HUES48 (cell line): Measurements from ENCODE around the gene CLIP1.
"Not testable (repeated sequence)": the region's sequence is repeated elsewhere in the genome, so short reads cannot be mapped to it uniquely, and the experiment has no call there.

Experiments used
- H3K27ac ChIP-seq: one replicate; pipeline ENCODE4 v1.7.0; 2013; ENCODE audit warnings: low read depth, low read length, inconsistent platforms
- H3K27me3 ChIP-seq: 2 replicates; pipeline ENCODE4 v1.6.1; 2013; ENCODE audit warnings: mild to moderate bottlenecking, low read length; ENCODE audit not compliant: control insufficient read depth, insufficient read depth
- H3K36me3 ChIP-seq: 2 replicates; pipeline ENCODE4 v1.6.1; 2013; ENCODE audit warnings: low read length; ENCODE audit not compliant: control insufficient read depth, insufficient read depth
- H3K4me1 ChIP-seq: 2 replicates; pipeline ENCODE4 v1.6.1; 2013; ENCODE audit warnings: mild to moderate bottlenecking, low read length; ENCODE audit not compliant: control insufficient read depth, insufficient read depth
- H3K4me3 ChIP-seq: 2 replicates; pipeline ENCODE4 v1.5.1; 2013; ENCODE audit warnings: mild to moderate bottlenecking, low read depth, low read length
- H3K9ac ChIP-seq: 2 replicates; pipeline ENCODE4 v1.6.1; 2013; ENCODE audit warnings: mild to moderate bottlenecking, low read depth, low read length, moderate library complexity
- H3K9me3 ChIP-seq: 2 replicates; pipeline ENCODE4 v1.6.1; 2013; ENCODE audit warnings: low read length; ENCODE audit not compliant: control insufficient read depth, insufficient read depth

CLIP1 gene

GRCh38 chr12:122421821-122422729 lies at the start of gene CLIP1:
TSS of gene CLIP1 (minus strand) at chr12:122422669. CDS start at chr12:122380452, 42,217 bp downstream.
- Histone ChIP-seq H3K9me3 (no peaks in the 10 kb centered on the region), H3K4me3 (peak within 1 kb of the TSS; percentile 77), H3K4me1 (peaks cover 12% of the 10 kb centered on the region), H3K27me3 (no peaks in the 10 kb centered on the region), H3K36me3 (no peaks in the 10 kb centered on the region), H3K9ac (peak within 1 kb of the TSS; percentile 78), H3K27ac (peak within 1 kb of the TSS; percentile 94)

GRCh38 chr12:122471324-122472226 lies 49.1 kb upstream of the CLIP1 start:
- Histone ChIP-seq H3K9ac (no peak overlapping the region), H3K36me3 (peaks cover 49% of the 10 kb centered on the region), H3K27ac (no peak overlapping the region), H3K4me1 (no peaks in the 10 kb centered on the region), H3K27me3 (no peaks in the 10 kb centered on the region), H3K4me3 (no peak overlapping the region), H3K9me3 (no peaks in the 10 kb centered on the region)

DNA sequence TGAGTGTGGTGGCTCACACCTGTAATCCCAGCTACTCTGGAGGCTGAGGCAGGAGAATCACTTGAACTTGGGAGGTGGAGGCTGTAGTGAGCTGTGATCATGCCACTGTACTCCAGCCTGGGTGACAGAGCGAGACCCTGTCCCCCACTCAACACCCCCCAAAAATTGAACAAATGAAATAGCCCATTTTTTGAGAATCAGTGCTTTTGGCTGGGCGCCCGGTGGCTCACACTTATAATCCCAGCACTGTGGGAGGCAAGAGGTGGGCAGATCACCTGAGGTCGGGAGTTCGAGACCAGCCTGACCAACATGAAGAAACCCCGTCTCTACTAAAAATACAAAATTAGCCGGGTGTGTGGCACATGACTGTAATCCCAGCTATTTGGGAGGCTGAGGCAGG lies 48.1 kb upstream of the CLIP1 start:
- not testable (repeated sequence) for H3K4me1 ChIP-seq, H3K9me3 ChIP-seq, H3K4me3 ChIP-seq, H3K9ac ChIP-seq, H3K27ac ChIP-seq, H3K27me3 ChIP-seq
- H3K36me3 ChIP-seq, result peaks cover 39% of the 10 kb centered on the region

- not testable (repeated sequence) for H3K27me3 ChIP-seq, H3K9ac ChIP-seq, H3K27ac ChIP-seq, H3K9me3 ChIP-seq, H3K4me3 ChIP-seq, H3K4me1 ChIP-seq
- peaks cover 32% of the 10 kb centered on the region for H3K36me3 ChIP-seq
These were observed 47.4 kb upstream of the CLIP1 start for GRCh38 chr12:122469856-122470255.

- H3K27ac ChIP-seq, result no peak overlapping the region
- H3K9ac ChIP-seq, result no peak overlapping the region
- no peaks in the 10 kb centered on the region for H3K9me3 ChIP-seq
- H3K27me3 ChIP-seq, result no peaks in the 10 kb centered on the region
- H3K4me3 ChIP-seq, result no peak overlapping the region
- peaks cover 13% of the 10 kb centered on the region for H3K36me3 ChIP-seq
- no peaks in the 10 kb centered on the region for H3K4me1 ChIP-seq
These were observed 45.5 kb upstream of the CLIP1 start for GRCh38 chr12:122467983-122468382.

DNA sequence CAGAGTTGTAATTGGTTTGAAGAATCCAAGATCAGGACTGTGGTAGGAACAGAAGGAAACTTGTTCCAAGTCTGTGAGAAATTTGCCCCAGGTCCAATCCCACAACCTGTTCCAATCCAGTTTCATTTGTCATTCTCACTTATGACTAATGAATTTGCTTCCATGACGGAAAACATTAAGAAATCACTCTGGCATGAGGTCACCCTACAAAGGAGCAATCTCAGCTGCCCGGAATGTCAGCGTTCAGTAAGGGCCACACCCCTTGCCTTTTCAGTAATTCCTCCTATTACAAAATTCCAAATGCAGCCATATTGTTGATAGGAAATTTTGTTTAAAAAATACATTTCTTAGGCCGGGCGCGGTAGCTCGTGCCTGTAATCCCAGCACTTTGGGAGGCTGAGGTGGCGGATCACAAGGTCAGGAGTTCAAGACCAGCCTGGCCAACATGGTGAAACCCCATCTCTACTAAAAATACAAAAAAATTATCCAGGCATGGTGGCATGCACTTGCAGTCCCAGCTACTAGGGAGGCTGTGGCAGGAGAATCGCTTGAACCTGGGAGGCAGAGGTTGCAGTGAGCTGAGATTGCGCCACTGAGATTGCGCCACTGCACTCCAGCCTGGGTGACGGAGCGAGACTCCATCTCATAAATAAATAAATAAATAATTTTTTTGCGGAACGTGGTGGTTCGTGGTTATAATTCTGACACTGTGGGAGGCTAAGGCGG lies 42.0 kb upstream of the CLIP1 start:
- not testable (repeated sequence) for H3K36me3 ChIP-seq, H3K27ac ChIP-seq, H3K9ac ChIP-seq, H3K9me3 ChIP-seq, H3K27me3 ChIP-seq, H3K4me3 ChIP-seq, H3K4me1 ChIP-seq

- Histone ChIP-seq H3K27ac (no peak overlapping the region), H3K4me1 (no peaks in the 10 kb centered on the region), H3K4me3 (no peak overlapping the region), H3K27me3 (no peaks in the 10 kb centered on the region), H3K9me3 (no peaks in the 10 kb centered on the region), H3K36me3 (no peaks in the 10 kb centered on the region), H3K9ac (no peak overlapping the region)
These were observed 38.2 kb upstream of the CLIP1 start for GRCh38 chr12:122460641-122461040.

- no peaks in the 10 kb centered on the region for H3K4me1 ChIP-seq
- H3K4me3 ChIP-seq, result no peak overlapping the region
- no peaks in the 10 kb centered on the region for H3K36me3 ChIP-seq
- no peaks in the 10 kb centered on the region for H3K9me3 ChIP-seq
- H3K27ac ChIP-seq, result no peak overlapping the region
- H3K27me3 ChIP-seq, result no peaks in the 10 kb centered on the region
- no peak overlapping the region for H3K9ac ChIP-seq
These were observed 37.6 kb upstream of the CLIP1 start for GRCh38 chr12:122460061-122460460.

- Histone ChIP-seq H3K27me3 (no peaks in the 10 kb centered on the region), H3K9ac (no peak overlapping the region), H3K36me3 (no peaks in the 10 kb centered on the region), H3K9me3 (no peaks in the 10 kb centered on the region), H3K4me3 (no peak overlapping the region), H3K27ac (no peak overlapping the region), H3K4me1 (no peaks in the 10 kb centered on the region)
These were observed 36.7 kb upstream of the CLIP1 start for GRCh38 chr12:122459211-122459610.

- Histone ChIP-seq H3K9me3 (no peaks in the 10 kb centered on the region), H3K36me3 (no peaks in the 10 kb centered on the region), H3K4me1 (no peaks in the 10 kb centered on the region), H3K4me3 (no peak overlapping the region), H3K27me3 (no peaks in the 10 kb centered on the region), H3K9ac (no peak overlapping the region), H3K27ac (no peak overlapping the region)
These were observed 35.9 kb upstream of the CLIP1 start for GRCh38 chr12:122458105-122459035.
